Measurements from ENCODE around the gene GABPA.
A peak's percentile ranks its signal among the peaks of the same experiment; 100 is the strongest.

GABPA gene

GRCh38 chr21:25721987-25722386 lies 12.8 kb upstream of the GABPA start:
- intact Hi-C loops (cut with micrococcal nuclease) = no loop called here
- H3K27ac Mint-ChIP-seq = no peak overlapping the region

DNA sequence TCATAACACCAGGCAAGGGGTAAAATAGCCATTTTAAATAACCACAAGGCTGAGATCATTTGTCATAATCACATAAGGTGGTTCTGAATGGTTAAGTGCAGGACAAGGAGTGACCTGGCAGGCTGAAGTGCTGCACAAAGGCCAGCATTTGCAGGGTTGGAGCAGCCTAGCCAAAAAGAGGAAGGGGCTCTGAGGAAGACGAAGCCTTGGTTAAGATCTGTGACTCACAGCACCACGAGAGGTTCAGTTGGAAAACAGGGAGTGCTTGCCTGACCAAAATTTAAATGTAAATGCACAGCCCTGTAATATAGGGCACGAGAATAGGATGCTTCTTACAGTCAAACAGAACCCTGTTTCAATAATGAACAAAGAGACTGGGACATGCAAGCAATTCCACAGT lies 12.1 kb upstream of the GABPA start:
- Mint-ChIP-seq H3K27me3 (no peaks in the 10 kb centered on the region), H3K36me3 (ENCODE audit: low read depth) (peaks cover 65% of the 10 kb centered on the region), H3K4me3 (no peak overlapping the region), H3K9me3 (no peaks in the 10 kb centered on the region), H3K27ac (peak overlapping the region; percentile 35), H3K4me1 (ENCODE audit: low read depth) (peaks cover 13% of the 10 kb centered on the region)
- intact Hi-C loops (cut with micrococcal nuclease) = no loop called here

More at GRCh38 chr21:25721987-25722386, 12.8 kb upstream of the GABPA start:
- Mint-ChIP-seq H3K4me3 (no peak overlapping the region), H3K4me1 (ENCODE audit: low read depth) (peaks cover 13% of the 10 kb centered on the region), H3K36me3 (ENCODE audit: low read depth) (peaks cover 61% of the 10 kb centered on the region), H3K9me3 (no peaks in the 10 kb centered on the region), H3K27me3 (no peaks in the 10 kb centered on the region)

DNA sequence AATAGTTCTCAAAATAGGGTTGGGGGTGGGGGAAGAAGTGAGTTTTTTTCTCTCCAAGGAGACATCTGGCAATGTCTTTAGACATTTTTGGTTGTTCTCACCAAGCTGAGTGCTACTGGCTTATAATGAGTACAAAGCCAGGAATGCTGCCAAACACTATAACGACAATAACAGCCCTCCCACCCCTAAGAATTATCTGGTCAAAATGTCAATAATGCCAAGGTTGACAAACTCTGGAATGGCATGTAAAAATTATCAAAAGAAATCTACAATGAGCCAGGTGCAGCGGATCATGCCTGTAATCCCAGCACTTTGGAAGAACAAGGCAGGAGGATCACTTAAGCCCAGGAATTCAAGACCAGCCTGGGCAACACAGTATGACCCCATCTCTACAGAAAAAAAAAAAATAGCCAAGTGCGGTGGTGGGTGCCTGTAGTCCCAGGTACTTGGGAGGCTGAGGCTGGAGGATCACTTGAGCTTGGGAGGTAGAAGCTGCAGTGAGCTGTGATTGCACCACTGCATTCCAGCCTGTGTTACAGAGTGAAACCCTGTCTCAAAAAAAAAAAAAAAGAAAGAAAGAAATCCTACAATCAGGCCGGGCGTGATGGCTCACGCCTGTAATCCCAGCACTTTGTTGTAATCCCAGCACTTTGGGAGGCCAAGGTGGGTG lies 2.5 kb upstream of the GABPA start:
- H3K27me3 Mint-ChIP-seq = no peaks in the 10 kb centered on the region
- H3K36me3 Mint-ChIP-seq (ENCODE audit: low read depth) = peaks cover 61% of the 10 kb centered on the region
- H3K4me3 Mint-ChIP-seq = no peak overlapping the region
- H3K9me3 Mint-ChIP-seq = no peaks in the 10 kb centered on the region
- H3K27ac Mint-ChIP-seq = no peak overlapping the region
- intact Hi-C loops (cut with micrococcal nuclease) = loop anchor here (10.0 kb wide), 1 partner anchor 433 kb away; no protein-coding TSS in a partner anchor
- peaks cover 30% of the 10 kb centered on the region for H3K4me1 Mint-ChIP-seq (ENCODE audit: low read depth)

- intact Hi-C loops (cut with micrococcal nuclease) = loop anchor here (1.0 to 10.0 kb wide), 3 partner anchors 126 to 431 kb away; no protein-coding TSS in a partner anchor
- no peaks in the 10 kb centered on the region for H3K27me3 Mint-ChIP-seq
- peaks cover 35% of the 10 kb centered on the region for H3K4me1 Mint-ChIP-seq (ENCODE audit: low read depth)
- peak overlapping the region; percentile 96 for H3K4me3 Mint-ChIP-seq
- peak overlapping the region; percentile 100 for H3K27ac Mint-ChIP-seq
- H3K9me3 Mint-ChIP-seq = no peaks in the 10 kb centered on the region
- peaks cover 43% of the 10 kb centered on the region for H3K36me3 Mint-ChIP-seq (ENCODE audit: low read depth)
Measured at GRCh38 chr21:25733859-25734653, 716 bp upstream of the GABPA start.

DNA sequence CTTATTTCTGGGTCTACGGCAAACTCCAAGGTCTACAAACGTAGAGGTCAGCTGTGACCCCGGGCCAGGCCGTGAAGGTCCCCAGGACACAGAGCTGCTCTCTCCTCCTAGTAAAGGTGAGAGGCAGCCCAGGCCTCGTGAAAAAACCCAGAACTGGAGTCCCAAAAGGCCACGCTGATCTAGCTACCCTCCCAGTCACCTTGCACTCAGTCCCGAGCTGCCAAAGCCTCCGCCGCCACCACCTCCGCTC lies 193 bp upstream of the GABPA start:
- Mint-ChIP-seq H3K4me1 (ENCODE audit: low read depth) (peaks cover 35% of the 10 kb centered on the region), H3K36me3 (ENCODE audit: low read depth) (peaks cover 43% of the 10 kb centered on the region), H3K27me3 (no peaks in the 10 kb centered on the region), H3K9me3 (no peaks in the 10 kb centered on the region), H3K27ac (peak overlapping the region; percentile 100), H3K4me3 (peak overlapping the region; percentile 96)
- intact Hi-C loops (cut with micrococcal nuclease) = loop anchor here (1.0 to 10.0 kb wide), 3 partner anchors 126 to 430 kb away; no protein-coding TSS in a partner anchor

- Mint-ChIP-seq H3K9me3 (no peaks in the 10 kb centered on the region), H3K4me3 (peak overlapping the region; percentile 96), H3K27me3 (no peaks in the 10 kb centered on the region), H3K4me1 (ENCODE audit: low read depth) (peaks cover 34% of the 10 kb centered on the region), H3K27ac (peak overlapping the region; percentile 100), H3K36me3 (ENCODE audit: low read depth) (peaks cover 33% of the 10 kb centered on the region)
- intact Hi-C loops (cut with micrococcal nuclease) = loop anchor here (2.0 to 10.0 kb wide), 2 partner anchors 279 to 429 kb away; no protein-coding TSS in a partner anchor
Measured at GRCh38 chr21:25735646-25736597, 1.1 kb downstream of the GABPA start.

DNA sequence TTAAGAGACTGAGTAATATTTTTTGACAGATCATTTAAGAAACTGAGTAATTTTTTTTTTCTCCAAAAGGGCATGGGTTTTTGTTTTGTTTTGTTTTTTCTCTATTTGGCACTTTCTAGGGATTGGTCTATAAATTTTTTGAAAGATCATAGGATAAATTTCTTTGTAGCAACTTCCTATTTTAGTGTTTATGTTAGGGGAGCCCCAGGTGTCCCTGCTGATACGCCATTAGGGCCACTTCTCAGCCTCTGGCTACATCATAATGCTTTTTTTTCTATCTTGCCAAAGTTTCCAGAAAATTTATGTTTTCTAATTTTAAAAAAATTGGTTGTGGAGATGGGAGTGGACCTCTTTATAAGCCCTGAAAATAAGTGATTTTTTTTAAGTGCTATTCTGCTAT lies 2.6 kb downstream of the GABPA start:
- peaks cover 41% of the 10 kb centered on the region for H3K36me3 Mint-ChIP-seq (ENCODE audit: low read depth)
- no peak overlapping the region for H3K27ac Mint-ChIP-seq
- intact Hi-C loops (cut with micrococcal nuclease) = loop anchor here (10.0 kb wide), 1 partner anchor 427 kb away; no protein-coding TSS in a partner anchor
- H3K9me3 Mint-ChIP-seq = no peaks in the 10 kb centered on the region
- H3K4me3 Mint-ChIP-seq = no peak overlapping the region
- H3K27me3 Mint-ChIP-seq = no peaks in the 10 kb centered on the region
- H3K4me1 Mint-ChIP-seq (ENCODE audit: low read depth) = peaks cover 31% of the 10 kb centered on the region

DNA sequence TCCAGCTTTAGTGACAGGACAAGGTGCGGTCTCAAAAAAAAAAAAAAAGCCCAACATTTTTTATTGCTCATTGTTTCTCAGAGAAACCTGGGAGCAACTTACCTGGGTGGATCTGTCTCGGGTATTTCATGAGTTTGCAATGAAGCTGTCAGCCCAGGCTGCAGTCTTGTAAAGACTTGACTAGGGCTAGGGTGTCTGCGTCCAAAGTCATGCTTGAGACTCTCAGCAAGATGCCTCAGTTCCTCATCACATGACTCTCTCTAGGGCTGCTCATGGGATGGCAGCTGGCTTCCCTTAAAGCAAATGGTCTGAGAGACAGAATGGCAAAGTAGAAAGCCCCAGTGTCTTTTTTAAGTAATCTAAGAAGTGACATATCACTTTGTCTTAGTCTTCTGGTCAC lies 8.1 kb downstream of the GABPA start:
- no peak overlapping the region for H3K27ac Mint-ChIP-seq
- H3K4me3 Mint-ChIP-seq = no peak overlapping the region
- intact Hi-C loops (cut with micrococcal nuclease) = no loop called here
- H3K27me3 Mint-ChIP-seq = no peaks in the 10 kb centered on the region
- peaks cover 31% of the 10 kb centered on the region for H3K36me3 Mint-ChIP-seq (ENCODE audit: low read depth)
- peaks cover 15% of the 10 kb centered on the region for H3K4me1 Mint-ChIP-seq (ENCODE audit: low read depth)
- H3K9me3 Mint-ChIP-seq = no peaks in the 10 kb centered on the region

GRCh38 chr21:25744854-25745253 lies 10.1 kb downstream of the GABPA start:
- H3K9me3 Mint-ChIP-seq = no peaks in the 10 kb centered on the region

DNA sequence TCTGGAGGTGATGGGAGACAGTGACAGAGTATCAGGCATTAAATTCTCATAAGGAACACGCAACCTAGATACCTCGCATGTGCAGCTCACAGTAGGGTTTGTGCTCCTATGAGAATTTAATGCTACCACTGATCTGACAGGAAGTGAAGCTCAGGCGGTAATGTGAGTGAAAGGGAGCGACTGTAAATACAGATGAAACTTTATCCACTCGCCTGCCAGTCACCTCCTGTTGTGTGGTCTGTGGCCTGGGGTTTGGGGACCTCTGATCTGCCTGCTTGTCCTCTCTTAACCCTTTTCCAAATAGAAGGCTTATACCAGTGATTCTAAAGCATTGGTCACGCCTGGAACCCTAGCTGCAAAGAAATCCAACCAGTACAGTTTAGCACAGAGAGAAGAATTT lies 15.3 kb downstream of the GABPA start:
- Mint-ChIP-seq H3K4me1 (ENCODE audit: low read depth) (no peaks in the 10 kb centered on the region), H3K27ac (no peak overlapping the region), H3K4me3 (no peak overlapping the region), H3K9me3 (no peaks in the 10 kb centered on the region), H3K27me3 (no peaks in the 10 kb centered on the region), H3K36me3 (ENCODE audit: low read depth) (peaks cover 64% of the 10 kb centered on the region)
- intact Hi-C loops (cut with micrococcal nuclease) = no loop called here

More at GRCh38 chr21:25744854-25745253, 10.1 kb downstream of the GABPA start:
- H3K27me3 Mint-ChIP-seq = no peaks in the 10 kb centered on the region
- no peak overlapping the region for H3K27ac Mint-ChIP-seq
- no peak overlapping the region for H3K4me3 Mint-ChIP-seq
- intact Hi-C loops (cut with micrococcal nuclease) = no loop called here
- peaks cover 5% of the 10 kb centered on the region for H3K4me1 Mint-ChIP-seq (ENCODE audit: low read depth)
- H3K36me3 Mint-ChIP-seq (ENCODE audit: low read depth) = peaks cover 36% of the 10 kb centered on the region

DNA sequence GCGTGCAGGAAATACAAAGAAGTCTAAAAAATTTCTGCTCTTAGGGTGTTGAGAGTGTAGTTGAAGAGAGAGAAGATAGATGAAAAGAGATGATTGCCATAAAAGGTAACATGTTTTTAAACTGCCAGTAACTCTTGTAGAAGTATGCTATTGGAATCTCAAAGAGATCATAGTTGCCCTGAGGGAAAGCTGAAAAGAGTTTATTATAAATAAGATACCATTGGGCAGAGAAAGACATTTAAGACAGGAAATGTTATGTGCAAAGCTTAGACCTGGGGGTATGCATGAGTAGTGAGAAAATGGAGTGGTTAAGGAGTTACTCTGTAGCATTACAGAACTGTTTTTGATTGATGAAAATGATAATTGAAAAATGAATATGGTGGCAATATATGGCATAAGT lies 17.6 kb downstream of the GABPA start:
- no peak overlapping the region for H3K27ac Mint-ChIP-seq
- intact Hi-C loops (cut with micrococcal nuclease) = no loop called here

DNA sequence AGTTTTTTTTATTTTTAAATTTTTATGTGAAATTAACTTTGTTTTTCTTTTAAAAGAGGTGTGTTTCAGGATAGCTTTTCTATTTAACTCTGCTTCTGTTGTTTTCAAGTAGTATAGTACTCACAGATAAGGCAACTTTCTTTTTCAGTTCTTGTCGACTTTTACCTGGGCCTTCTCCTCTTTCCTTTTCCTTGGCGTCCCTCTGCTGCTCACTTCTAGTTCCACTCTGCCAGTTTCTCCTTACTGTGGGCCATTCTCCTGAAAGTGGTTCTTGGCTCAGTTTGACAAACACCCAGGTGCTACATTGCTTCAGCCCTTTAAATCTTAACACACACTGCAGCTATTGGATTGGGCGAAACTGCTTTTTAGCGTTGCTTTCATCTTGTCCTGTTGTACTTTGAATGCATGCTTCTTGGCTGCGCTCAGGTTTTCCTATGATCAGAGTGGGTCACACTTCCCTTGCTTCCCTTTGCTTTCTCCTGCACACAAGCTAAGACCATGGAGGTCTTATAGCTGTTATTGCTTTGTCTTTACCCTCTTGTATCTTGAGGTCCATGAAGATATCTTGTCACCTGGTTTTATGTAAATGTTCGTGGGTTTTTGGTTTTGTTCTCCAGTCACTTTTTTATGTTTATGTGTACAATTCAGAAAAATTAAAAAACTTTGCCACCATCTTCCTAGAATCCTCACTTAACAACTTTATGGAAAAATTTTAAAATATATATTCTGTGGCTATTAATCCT lies 21.6 kb downstream of the GABPA start:
- intact Hi-C loops (cut with micrococcal nuclease) = no loop called here
- H3K36me3 Mint-ChIP-seq (ENCODE audit: low read depth) = peaks cover 92% of the 10 kb centered on the region
- no peak overlapping the region for H3K4me3 Mint-ChIP-seq
- H3K27me3 Mint-ChIP-seq = no peaks in the 10 kb centered on the region
- no peaks in the 10 kb centered on the region for H3K4me1 Mint-ChIP-seq (ENCODE audit: low read depth)
- no peak overlapping the region for H3K27ac Mint-ChIP-seq
- H3K9me3 Mint-ChIP-seq = no peaks in the 10 kb centered on the region

More for the DNA sequence above, 17.6 kb downstream of the GABPA start:
- Mint-ChIP-seq H3K4me1 (ENCODE audit: low read depth) (no peaks in the 10 kb centered on the region), H3K27me3 (no peaks in the 10 kb centered on the region), H3K36me3 (ENCODE audit: low read depth) (peaks cover 80% of the 10 kb centered on the region), H3K4me3 (no peak overlapping the region), H3K9me3 (no peaks in the 10 kb centered on the region)

DNA sequence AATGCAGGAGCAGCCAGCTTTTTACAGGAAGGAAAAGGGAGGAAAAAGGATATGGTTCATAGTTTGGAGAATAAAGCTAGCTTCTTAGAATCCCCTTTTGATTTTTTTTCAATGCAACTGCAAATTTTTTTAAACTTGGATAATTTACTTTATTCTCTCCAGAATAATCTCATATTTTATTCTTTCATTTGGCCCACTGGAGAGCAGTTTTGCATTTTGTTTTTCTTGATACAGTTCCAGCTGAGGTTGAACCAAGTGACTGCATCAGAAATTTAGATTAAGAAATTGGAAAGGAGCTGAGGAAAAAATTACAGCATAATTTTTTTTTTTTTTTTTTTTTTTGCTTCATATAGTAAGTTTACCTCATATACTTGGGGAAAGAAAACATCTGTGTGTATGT lies 22.8 kb downstream of the GABPA start:
- H3K4me1 Mint-ChIP-seq (ENCODE audit: low read depth) = no peaks in the 10 kb centered on the region
- intact Hi-C loops (cut with micrococcal nuclease) = no loop called here
- H3K27ac Mint-ChIP-seq = no peak overlapping the region
- no peak overlapping the region for H3K4me3 Mint-ChIP-seq
- no peaks in the 10 kb centered on the region for H3K27me3 Mint-ChIP-seq
- H3K9me3 Mint-ChIP-seq = no peaks in the 10 kb centered on the region
- peaks cover 94% of the 10 kb centered on the region for H3K36me3 Mint-ChIP-seq (ENCODE audit: low read depth)

All from dendritic cell treated with granulocyte-macrophage colony-stimulating factor and Interleukin-4, amounts not matched to agents 40 ng/mL and 50 ng/mL, for 4 days (primary cell).